ENCODE data around the gene INF2.

Gene INF2

DNA sequence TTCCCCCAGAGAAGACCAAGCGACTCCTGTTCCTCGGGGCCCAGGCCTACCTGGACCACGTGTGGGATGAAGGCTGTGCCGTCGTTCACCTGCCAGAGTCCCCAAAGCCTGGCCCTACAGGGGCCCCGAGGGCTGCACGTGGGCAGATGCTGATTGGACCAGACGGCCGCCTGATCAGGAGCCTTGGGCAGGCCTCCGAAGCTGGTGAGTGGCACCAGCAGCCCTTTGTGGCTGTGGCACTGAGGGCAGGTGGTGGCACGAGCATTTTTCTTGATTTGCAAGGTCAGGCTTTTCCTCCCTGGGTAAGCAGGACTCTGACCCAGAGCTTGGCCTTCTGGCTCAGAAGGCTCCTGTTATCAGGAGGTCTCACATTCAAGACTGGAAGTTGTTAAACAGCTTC is 66.2 kb downstream of the INF2 start:
- DNase-seq = no peak

DNA sequence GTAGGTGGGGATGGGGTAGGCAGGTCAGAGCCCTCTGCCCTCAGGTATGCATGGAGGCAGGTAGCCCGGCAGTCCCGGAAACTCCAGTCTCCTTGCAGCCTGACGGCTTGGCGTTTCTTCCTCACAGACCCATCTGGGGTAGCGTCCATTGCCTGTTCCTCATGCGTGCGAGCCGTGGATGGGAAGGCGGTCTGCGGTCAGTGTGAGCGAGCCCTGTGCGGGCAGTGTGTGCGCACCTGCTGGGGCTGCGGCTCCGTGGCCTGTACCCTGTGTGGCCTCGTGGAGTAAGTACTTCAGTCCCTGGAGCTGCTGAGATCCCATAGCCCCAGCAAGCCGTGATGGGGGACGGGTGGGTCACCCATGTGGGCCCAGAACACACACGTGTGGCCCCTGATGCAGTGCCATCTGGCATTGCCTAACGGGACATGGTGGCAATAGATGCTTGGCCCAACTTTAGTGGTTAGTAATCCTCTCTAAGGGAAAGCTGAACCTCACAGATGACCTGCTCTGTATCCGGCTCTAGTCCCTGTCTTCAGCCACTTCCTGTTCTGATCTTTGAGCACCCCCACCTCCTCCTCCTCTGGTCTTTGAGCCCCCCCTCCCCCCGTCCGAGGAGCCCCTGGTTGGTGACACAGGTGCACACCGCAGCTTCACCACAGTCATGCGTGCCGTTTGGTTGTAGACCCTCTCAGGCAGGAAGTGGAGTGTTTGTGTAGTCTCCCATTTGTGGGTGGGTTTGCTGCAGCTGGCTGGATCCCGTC is 67.2 kb downstream of the INF2 start:
- no peak for DNase-seq

DNA sequence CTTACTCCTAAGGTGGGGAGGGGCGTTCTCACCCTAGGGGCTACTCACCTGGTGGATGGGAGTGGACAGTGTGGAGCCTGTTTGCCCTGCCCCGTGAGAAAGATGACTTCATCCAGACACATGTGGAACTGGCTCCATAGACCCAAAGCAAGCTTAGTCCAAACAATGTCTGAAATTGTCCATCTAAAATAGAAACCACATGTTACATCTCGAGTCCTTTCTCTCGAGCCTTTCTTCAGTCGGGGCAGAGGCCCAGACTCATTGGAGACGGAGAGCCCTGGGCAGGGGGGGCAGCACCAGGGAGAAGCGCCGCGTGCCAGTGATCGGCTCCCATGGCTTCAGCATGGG is 67.8 kb downstream of the INF2 start:
- no peak for DNase-seq

DNA sequence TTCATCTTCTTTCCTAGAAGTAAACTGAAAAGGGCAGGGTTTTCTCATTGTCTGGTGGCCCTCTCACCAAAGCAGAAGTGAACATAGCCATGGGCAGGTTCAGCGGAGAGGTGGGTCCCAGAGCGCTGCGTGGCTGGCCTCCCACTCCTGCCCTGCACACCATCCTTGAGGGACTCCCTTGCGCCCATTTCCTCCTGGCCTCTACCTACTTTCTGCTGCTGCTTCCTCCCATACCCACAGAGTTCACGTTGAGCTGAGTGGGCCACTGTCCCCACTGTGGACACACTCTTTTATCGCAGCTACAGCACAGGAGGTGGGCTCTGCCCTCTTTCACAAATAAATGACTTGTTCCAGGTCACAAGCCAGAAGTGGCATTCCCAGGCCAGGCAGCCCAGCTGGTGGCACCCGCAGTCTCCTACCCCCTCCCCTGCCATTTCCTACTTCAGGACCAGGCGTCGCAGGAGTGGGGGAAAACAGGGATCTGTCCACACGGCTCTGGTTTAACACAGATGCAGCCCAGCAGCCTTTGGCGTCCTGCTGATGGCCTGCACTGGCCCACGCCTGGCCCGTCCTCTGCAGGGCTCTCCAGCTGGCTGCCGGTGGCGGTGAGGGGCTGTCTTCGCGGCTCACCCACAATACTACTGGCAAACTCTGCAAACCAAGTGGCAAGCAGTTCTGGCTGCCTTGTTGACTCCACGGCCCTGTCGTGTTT is 68.4 kb downstream of the INF2 start:
- DNase-seq = no peak

DNA sequence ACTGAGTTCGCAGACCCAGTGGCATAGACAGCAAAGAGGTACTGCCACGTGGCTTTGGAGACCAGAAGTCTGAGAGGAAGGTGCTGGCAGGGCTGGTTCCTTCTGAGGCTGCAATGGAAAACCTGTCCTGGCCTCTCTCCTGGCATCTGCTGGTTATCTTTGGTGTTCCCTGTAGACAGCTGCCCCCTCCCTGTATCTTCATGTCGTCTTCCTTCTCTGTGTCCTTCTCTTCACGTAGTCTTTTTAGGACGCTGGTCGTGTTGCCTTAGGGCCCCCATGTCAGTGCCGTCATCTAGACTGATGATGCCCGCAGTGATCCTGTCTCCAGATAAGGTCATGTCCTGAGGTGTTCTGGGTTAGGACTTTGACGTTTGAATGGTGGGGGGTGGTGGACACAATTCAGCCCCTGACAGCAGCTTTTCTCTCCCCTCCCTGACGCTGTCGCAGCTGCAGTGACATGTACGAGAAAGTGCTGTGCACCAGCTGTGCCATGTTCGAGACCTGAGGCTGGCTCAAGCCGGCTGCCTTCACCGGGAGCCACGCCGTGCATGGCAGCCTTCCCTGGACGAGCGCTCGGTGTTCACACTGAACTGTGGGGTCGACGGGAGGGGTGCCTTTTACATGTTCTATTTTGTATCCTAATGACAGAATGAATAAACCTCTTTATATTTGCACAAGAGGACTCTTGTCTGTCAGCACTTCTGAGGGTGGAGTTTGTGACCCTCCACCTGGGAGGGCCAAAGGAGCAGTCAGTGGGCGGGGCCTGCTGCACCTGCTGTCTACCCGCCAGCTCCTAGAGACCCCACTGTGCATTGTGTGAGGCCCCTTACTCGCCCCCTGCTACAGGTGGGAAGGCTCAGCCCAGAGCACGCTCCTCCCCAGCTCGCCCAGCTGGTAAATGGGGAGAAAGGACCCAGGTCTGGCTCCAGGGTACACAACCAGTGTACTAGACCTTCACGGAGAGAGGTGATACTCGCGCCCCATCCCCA is 69.9 kb downstream of the INF2 start:
- DNase-seq = no peak

DNA sequence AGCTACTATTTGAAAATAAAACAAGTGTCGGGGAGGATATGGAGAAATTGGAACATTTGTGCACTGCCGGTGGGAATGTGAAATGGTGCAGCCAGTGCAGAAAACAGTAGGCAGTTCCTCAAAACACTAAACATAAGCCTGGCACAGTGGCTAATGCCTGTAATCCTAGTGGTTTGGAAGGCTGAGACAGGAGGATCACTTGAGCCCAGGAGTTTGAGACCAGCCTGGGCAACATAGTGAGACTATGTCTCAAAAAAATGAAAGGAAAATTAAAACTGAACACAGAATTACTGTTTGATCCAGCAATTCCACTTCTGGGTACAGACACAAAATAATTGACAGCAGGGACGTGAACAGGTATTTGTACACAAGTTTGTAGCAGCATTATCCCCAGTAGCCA is 76.1 kb downstream of the INF2 start:
- no peak for DNase-seq

DNA sequence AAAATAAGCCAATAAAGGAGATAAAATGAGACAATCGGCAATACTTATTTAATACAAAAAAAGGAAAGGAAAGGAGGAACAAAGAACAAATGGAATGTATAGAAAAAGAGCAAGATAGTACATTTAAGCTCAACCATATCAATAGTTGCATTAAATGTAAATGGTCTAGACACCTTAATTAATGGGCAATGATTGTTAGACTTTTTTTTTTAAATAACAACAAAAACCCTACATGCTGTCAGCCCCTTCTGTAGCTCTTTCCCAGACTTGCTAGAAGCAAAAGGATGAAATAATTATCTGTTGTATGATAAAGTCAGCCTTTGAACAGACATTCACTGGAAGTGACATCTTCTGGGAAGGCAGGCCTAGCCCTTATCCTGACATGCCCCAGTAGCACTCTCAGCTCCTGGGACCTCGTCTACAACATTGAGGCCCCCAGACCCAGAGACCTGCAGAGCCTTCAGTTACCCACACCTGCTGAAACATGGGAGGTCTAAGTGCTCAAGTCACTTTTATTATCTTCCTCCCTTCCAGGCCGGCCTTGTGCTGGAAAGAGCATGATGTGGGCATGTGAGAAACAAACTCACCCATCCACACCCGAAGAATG is 76.9 kb downstream of the INF2 start:
- DNase-seq = no peak

- no peak for DNase-seq
Observed at GRCh38 chr14:104766863-104767633, 77.6 kb downstream of the INF2 start.

DNA sequence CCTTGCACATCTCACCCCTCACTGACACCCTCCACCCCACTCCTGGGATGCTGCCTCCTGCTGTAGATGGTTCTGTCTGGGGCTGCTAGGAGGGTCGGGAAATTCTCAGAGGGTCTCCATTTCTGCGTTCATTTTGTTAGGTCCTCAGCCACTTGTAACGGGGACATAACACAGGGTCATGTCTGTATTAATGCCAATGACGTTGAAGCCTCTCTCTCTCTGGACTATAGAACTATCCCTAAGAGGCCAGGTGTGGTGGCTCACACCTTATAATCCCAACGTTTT is 78.2 kb downstream of the INF2 start:
- no peak for DNase-seq

DNA sequence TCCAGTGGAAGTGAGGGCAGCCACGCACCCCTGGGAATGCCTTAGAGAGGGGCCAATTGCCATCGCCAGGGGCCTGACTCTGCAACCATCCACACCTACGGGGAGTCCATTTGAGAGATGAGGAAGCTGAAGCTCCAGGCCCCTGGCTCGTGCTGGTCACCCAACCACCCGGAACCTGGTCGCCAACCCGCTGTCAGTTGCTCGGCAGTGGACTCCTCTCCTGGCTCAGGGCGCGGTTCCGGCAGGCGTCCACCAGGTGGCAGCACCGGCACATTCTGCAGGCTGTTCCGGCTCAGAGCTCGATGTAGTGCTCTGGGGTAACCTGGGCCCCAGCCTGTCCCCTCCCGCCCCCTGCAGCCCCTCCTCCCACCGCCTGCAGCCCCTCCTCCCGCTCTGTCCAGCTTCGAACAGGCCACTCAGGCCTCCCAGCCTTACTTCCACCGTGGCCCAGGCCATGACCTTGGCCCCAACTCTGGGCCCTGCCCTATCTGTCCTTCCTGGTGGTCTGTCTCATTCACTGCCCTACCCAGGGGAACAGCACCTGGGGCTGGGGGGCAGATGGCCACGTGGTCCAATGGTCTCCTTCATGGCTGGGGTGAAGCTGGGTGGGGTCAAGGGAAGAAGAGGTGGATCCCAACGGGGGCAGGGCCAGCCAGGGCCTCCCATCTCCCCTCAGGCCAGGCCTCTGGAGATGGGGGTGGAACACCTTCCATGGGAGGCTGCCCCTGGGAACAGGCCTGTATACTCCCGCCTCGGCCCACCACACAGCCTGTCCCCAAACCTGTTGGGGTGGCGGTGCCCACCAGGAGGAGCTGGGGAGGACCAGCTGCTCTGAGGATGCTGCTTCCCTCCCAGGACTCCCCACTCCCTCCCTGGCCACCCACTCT is 79.3 kb downstream of the INF2 start:
- peak; percentile 89 to 94 for DNase-seq

GRCh38 chr14:104769324-104770071 is 80.1 kb downstream of the INF2 start:
- DNase-seq = no peak

GRCh38 chr14:104770072-104770579 is 80.7 kb downstream of the INF2 start:
- DNase-seq = no peak

- no peak for DNase-seq
Observed at GRCh38 chr14:104770851-104771272, 81.4 kb downstream of the INF2 start.

GRCh38 chr14:104771374-104771773 is 82.0 kb downstream of the INF2 start:
- DNase-seq = no peak
